GM21717 (cell line): Measurements from ENCODE around the gene EEF1A2.

Experiments
- ATAC-seq: cut with Tn5 transposase; IDR thresholded peaks from one replicate; pipeline ENCODE4 v1.9.1; 2021; ENCODE audit warnings: mild to moderate bottlenecking, moderate library complexity; ENCODE audit not compliant: unreplicated experiment

EEF1A2 gene

GRCh38 chr20:63471717-63471980, 27.2 kb downstream of the EEF1A2 start:
- no peak for ATAC-seq

- ATAC-seq: no peak
Measured at GRCh38 chr20:63471002-63471716, 27.7 kb downstream of the EEF1A2 start.

GRCh38 chr20:63470410-63470809, 28.5 kb downstream of the EEF1A2 start:
- no peak for ATAC-seq

GRCh38 chr20:63469713-63470101, 29.2 kb downstream of the EEF1A2 start:
- ATAC-seq: no peak

GRCh38 chr20:63469019-63469712, 29.7 kb downstream of the EEF1A2 start:
- no peak for ATAC-seq

GRCh38 chr20:63468421-63468820, 30.5 kb downstream of the EEF1A2 start:
- no peak for ATAC-seq

- ATAC-seq: no peak
Measured at GRCh38 chr20:63467294-63468083, 31.4 kb downstream of the EEF1A2 start.

GRCh38 chr20:63466861-63467260, 32.0 kb downstream of the EEF1A2 start:
- ATAC-seq: no peak

GRCh38 chr20:63466250-63466825, 32.5 kb downstream of the EEF1A2 start:
- no peak for ATAC-seq

- ATAC-seq: no peak
Measured at GRCh38 chr20:63465380-63466249, 33.3 kb downstream of the EEF1A2 start.

GRCh38 chr20:63464289-63464635, 34.6 kb downstream of the EEF1A2 start:
- ATAC-seq: no peak

GRCh38 chr20:63463400-63464288, 35.2 kb downstream of the EEF1A2 start:
- ATAC-seq: no peak

- ATAC-seq: no peak
Measured at GRCh38 chr20:63462244-63462643, 36.6 kb downstream of the EEF1A2 start.

- ATAC-seq: no peak
Measured at GRCh38 chr20:63461104-63461763, 37.6 kb downstream of the EEF1A2 start.

- ATAC-seq: no peak
Measured at GRCh38 chr20:63459070-63459380, 39.9 kb downstream of the EEF1A2 start.

- ATAC-seq: no peak
Measured at GRCh38 chr20:63458170-63459069, 40.5 kb downstream of the EEF1A2 start.

GRCh38 chr20:63457737-63458136, 41.1 kb downstream of the EEF1A2 start:
- no peak for ATAC-seq
